ENCODE measurements around the gene SORCS2.

Gene SORCS2

GRCh38 chr4:7224878-7225533 is 32.7 kb downstream of the SORCS2 start:
- no peak for DNase-seq

- DNase-seq = no peak
Measured at GRCh38 chr4:7226439-7226838, 34.1 kb downstream of the SORCS2 start.

- DNase-seq = no peak
Measured at GRCh38 chr4:7227008-7227407, 34.7 kb downstream of the SORCS2 start.

GRCh38 chr4:7228734-7229133 is 36.4 kb downstream of the SORCS2 start:
- no peak for DNase-seq

GRCh38 chr4:7232061-7232650 is 39.8 kb downstream of the SORCS2 start:
- DNase-seq = no peak

GRCh38 chr4:7233006-7233580 is 40.8 kb downstream of the SORCS2 start:
- no peak for DNase-seq

- DNase-seq = no peak
Measured at GRCh38 chr4:7233601-7234000, 41.3 kb downstream of the SORCS2 start.

GRCh38 chr4:7234355-7235029 is 42.2 kb downstream of the SORCS2 start:
- DNase-seq = no peak

GRCh38 chr4:7235030-7235380 is 42.7 kb downstream of the SORCS2 start:
- DNase-seq = no peak

GRCh38 chr4:7236847-7237246 is 44.5 kb downstream of the SORCS2 start:
- no peak for DNase-seq

- no peak for DNase-seq
Measured at GRCh38 chr4:7237873-7238272, 45.5 kb downstream of the SORCS2 start.

GRCh38 chr4:7238300-7238960 is 46.1 kb downstream of the SORCS2 start:
- no peak for DNase-seq

GRCh38 chr4:7239101-7239820 is 46.9 kb downstream of the SORCS2 start:
- no peak for DNase-seq

GRCh38 chr4:7239844-7240243 is 47.5 kb downstream of the SORCS2 start:
- no peak for DNase-seq

- DNase-seq = no peak
Measured at GRCh38 chr4:7240306-7240705, 48.0 kb downstream of the SORCS2 start.

GRCh38 chr4:7241597-7242125 is 49.3 kb downstream of the SORCS2 start:
- DNase-seq = no peak

GRCh38 chr4:7242766-7243165 is 50.4 kb downstream of the SORCS2 start:
- DNase-seq = no peak

GRCh38 chr4:7243609-7244330 is 51.4 kb downstream of the SORCS2 start:
- no peak for DNase-seq

GRCh38 chr4:7244331-7244665 is 52.0 kb downstream of the SORCS2 start:
- DNase-seq = no peak

GRCh38 chr4:7244751-7245320 is 52.5 kb downstream of the SORCS2 start:
- no peak for DNase-seq

- DNase-seq = no peak
Measured at GRCh38 chr4:7247521-7247920, 55.2 kb downstream of the SORCS2 start.

- no peak for DNase-seq
Measured at GRCh38 chr4:7247946-7248345, 55.6 kb downstream of the SORCS2 start.
